CD4-positive, alpha-beta T cell treated with Interleukin-4 for 1 hour (primary cell): ENCODE results near the gene TENT5A.
A peak's percentile ranks its signal among the peaks of the same experiment; 100 is the strongest.

Experiments
- DNase-seq, 2 donors: peaks; one replicate each; pipeline ENCODE4 v3.0.0-alpha.2; 2020 to 2022

TENT5A gene

DNA sequence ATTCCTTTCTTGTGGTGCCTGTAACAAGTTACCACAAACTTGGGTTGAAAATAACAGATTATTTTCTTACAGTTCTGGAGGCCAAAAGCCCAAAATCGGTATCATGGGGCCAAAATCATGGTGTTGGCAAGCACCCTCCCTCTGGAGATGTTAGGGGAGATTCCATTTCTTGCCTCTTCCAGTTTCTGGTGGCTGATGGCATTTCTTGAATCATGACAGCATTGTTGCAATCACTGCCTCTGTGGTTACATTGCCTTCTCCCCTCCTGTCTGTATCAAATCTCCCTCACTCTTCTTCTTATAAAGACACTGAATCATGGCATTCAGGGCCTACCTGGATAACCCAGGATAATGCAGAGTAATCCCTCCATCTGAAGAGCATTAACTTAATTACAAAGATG is 17.9 kb upstream of the TENT5A start:
- DNase-seq = no peak

DNA sequence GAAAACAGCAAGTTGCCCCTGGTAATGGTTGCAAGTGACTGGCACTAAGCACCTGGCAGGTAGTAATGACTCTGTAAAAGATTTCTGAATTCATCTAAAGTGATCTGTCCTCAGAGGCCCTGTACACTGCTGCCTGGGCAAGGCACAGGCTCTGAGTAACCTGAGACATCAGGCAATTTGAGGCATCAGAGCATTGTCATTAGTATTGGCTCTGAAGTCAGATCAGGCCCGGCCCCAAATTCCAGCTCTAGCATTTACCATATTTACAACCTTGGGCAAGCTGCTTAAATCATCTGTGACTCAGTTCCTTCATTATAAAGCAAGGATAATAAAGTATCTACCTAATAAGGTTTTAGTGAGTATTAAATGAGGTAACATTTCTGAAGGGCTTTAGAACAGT is 17.3 kb upstream of the TENT5A start:
- DNase-seq = no peak

DNA sequence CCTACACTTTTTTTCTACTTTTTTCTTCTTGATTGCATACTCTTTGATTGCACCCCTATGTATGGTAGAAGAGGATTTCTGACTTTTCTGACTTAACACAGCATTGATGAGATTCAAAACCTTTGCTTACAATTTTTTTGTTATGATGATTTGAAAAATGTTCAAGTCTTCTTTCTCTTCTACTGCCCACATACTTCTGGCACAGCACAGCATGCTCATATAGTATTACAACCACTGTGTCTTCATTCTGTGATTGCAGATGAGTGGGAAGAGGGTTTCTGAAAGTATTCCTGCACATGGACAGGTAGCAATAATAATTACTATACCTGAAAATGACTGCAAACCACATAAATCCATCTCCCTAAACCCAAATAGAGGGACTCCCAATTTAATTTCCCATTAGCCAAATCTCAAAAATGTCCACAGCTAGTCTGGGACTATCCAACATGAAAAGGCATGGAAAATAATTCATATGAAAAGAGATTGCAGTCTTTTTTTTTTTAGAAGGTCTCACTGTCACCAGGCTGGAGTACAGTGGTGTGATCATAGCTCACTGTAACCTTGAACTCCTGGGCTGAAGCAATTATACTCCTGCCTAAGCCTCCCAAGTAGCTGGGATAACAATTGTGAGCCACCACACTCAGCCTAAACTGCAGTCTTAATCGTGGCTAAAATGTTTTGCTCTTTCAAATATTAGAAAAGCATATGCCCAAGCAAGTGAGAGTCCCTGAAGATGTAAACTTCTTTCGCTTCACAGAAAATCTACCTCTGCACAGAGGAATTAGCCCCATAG is 15.9 kb upstream of the TENT5A start:
- no peak for DNase-seq

DNA sequence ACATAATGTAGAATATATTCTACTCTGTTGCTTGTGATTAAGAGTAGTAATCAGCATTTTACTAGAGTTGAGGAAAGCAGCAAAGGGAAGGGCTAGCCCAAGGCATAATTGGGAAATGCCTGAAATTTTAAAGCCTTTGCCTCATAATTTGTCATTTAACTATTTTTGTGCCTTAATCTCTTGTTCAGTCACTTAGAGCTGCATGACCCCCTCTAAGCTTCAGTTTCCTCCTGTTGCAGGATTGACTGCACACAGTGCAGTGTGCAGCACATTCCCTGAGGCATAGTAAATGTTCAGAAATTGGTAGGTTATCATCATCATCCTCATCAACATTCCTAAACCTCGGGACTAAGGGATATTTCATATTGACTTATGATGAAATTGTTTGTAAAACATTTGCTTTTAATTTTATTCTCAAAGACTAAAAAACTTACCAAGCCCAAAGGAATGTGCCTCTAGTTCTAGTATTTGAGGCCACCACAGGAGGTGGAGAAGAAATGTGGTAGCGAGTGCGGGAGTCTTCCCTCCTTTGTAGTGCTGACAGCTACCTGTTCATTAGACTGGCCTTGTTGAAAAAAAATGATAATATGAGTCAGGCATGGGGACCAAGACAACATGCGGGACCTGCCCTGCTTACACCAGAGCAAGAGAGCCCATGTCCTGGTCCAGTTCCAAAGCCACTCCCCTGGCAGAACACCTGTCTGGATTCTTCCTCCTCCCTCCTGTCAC is 14.8 kb upstream of the TENT5A start:
- DNase-seq = no peak

DNA sequence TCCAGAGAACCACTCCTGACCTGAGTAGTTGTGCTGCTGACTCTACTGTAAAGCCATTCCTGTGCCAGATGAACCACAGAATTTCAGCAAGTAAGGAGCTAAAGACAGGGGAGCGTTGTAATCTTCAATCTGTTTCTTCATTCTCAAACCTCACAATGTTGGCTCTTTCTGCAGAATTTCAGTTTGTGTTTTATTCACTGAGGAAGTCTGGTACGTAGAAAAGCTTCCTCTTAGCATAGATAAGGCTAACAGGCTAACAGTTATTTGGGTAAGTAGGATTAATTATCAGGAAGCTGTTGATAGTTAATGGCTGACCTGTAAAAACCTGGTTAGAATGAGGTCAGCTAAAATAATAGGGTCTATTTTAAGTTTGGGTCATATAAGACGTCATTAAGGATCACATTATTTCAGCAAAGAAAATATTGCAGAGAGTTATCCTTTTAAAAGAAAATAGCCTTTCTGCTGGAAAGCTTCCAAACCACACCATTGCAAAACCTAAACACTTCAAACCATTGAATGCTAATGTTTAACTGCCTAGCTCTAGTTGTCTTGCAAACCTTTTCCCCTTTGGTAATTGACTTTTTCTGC is 14.1 kb upstream of the TENT5A start:
- no peak for DNase-seq

DNA sequence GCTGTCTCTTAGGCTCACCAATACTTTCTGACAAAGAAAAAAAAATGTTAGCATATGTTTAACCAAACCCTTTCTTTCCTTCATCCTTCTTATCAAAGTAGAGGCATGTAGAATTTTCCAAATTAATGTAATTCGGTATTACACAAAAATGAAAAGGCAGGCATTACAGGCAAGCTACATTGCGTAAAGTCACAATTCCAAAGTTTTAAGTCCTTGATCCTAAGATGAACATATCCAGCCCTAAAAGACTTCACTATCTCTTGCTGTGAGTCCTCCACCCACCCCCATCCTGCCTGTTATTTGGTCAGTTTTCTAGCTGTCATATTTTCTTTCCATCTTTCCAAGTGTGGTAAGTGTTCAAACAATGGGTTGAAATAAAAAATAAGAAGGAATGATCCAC is 12.1 kb upstream of the TENT5A start:
- no peak for DNase-seq

DNA sequence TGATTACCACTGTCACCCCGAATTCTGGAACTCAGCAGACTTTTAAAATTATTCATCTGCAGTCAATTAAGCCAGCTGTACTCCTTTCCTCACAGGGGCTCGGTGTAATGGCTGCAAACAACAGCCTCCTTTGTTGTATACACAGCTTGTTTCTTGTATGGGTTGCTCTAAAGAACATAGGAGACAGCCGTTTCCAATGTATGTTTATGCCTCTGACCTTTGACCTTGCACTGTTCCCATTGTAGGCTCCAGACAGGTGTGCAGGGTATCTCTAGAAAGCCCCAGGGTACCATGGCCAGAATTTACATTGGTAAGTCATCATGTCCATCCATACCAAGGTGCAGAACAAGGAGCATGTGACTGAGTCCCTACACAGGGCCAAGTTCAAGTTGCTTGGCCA is 11.5 kb upstream of the TENT5A start:
- no peak for DNase-seq

DNA sequence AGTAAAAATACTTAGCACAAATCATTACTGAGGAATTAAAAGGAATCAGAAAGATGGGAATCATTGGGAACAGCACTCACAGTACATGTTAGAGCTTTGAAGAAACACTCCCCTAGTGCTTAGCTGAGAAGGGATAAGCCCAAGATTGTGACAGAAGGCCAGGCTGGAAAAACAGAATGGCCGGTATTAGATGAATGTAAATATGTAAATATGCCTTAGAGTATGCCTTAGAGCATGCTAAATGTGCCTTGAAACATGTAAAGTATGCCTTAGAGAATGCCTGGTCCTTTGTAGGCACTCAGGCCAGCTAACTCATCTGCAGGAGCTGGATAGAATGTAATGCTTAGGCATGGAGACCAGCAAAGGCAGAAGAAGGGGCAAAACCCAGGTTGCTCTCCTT is 10.6 kb upstream of the TENT5A start:
- DNase-seq = no peak

DNA sequence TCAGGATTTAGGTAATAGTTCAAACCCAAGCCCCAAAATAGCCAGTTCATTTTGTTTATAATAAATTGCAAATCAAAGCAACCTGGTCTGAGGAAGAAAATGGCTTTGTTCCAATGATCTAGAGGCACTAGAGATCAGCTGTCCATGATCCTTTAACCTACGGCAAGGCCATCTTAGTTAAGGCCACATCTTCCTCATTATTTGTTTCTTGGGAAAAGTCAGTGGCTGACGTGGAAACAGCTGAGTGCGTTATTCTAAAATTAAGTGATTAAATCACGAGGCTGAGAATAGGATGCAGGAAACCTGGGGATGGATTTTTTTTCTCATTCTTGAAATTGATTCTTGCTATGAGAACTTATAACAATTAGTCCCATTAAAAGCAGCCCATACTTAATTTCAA is 10.1 kb upstream of the TENT5A start:
- DNase-seq = no peak

DNA sequence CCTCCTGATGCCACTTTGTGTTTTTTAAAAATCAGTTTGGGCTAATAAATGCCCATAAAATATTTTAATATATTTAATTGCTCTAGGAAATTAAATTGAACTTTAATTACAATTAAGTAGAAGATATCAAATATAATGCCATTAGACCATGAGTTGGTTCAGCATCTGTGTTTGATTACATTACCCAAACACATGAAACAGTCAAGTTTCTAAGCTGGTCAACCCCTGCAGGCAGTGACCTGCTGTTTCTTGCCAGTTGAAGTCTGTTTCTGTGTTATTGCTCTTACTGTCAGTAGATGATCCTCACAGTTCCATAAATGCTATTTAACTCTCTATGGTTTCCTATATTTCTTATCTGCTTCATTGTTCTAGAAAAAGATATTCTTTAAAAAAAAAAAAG is 9.7 kb upstream of the TENT5A start:
- DNase-seq = no peak

DNA sequence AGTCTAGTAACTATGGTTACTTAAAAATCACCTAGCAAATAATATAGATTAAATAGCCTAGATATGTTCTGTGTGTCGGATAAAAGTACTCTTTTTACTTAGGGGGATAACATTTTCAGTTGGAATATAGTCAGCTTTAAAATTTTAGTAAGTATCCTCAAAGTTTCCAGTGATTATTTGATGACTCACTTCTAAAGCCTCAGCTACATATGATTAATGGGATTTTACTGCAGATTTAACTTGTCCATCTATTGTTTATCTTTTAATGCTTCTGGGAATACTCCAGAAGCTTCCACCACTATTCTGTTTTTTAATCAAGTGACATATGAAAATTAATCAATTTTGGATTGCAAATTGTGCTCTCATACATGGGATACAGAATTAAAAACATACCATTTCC is 8.7 kb upstream of the TENT5A start:
- DNase-seq = no peak

DNA sequence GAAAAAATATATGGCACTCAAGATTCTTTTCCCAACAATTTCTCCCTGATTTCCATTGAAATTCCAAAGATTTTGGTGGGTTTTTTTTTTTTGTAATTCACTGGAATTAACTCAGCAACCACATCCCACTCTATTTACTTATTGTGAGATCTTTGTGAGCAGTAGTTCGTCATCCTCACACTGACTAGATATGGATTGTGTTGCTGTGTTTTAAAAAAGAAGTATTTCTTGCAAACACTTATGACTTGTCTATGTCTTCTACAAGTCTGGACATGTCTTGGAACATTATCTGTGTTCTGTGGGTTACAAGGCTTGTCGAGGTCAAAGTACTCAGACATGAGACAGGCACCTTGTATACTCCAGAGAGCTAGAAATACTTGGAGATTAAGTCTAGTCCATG is 7.3 kb upstream of the TENT5A start:
- no peak for DNase-seq

DNA sequence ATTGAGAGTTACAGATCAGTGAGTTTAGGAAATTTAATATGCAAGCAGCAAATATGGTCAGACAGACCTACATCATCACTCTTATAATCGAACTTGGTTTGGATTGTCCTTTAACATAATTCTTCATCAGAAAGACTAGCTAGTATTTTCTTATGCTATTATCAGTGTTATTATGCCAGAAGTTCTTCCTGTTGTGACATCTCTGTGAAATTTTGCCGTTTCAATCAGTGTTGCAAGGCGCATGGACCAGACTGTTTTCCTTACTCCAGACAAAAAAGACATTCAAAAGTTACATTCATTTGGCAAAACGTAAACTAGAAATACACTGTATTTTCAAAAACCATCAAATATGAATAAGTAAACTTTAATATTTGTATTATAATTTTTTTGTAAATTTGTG is 5.7 kb upstream of the TENT5A start:
- DNase-seq = no peak

DNA sequence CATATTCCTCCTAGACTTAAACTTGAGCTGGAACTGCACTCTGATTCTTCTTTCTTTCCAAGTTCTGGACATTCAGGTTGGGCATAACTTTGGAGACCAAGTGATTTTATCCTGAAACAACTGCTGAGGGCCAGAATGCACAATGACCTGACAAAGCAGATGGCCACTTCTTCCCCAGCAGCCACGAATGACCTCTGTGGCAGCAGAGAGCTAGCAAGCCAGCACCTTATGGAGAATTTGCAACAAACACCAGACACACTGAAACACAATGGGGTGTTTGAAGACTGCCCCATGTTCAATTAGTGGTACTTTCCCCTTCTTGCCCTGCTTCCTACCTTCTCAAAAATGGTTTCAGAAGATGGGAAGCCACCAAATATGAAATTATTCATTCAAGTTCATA is 4.2 kb upstream of the TENT5A start:
- no peak for DNase-seq

DNA sequence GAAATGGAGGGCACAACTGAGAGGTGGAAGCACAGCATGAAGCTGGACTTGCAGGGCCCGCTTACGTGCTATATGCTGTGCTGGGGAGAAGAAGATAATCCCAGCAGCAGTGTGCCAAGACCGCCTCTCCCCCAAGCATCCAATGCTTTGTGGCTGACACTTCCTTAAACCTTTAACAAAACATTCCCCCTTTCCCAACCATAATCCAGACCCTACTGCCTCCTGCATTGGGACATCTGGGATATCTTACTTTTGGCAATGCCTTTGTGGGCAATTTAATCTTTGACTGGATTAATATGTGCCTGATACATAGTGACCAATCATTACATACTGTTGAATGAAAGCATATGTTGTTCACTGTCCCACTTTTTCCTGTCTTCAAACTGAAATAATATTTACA is 3.1 kb upstream of the TENT5A start:
- no peak for DNase-seq

DNA sequence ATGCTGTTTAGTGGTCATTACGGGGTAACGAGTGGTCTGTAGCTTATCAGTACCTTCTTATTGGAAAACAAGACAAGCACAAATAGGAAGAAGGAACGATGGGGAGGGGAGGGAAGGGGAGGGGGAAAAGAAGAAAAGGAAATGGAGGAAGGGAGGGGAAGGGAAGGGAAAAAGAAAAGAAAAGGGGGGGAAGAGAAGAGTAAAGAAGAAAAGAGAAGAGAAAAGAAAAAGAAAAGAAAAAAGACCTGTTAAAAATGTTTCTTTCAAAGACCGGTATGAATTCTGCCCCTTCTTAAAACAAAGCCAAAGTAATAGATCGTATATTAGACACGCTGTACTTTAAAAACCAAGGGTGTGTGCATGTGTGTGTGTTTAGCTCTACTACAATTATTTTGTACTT is 2.4 kb upstream of the TENT5A start:
- no peak for DNase-seq

DNA sequence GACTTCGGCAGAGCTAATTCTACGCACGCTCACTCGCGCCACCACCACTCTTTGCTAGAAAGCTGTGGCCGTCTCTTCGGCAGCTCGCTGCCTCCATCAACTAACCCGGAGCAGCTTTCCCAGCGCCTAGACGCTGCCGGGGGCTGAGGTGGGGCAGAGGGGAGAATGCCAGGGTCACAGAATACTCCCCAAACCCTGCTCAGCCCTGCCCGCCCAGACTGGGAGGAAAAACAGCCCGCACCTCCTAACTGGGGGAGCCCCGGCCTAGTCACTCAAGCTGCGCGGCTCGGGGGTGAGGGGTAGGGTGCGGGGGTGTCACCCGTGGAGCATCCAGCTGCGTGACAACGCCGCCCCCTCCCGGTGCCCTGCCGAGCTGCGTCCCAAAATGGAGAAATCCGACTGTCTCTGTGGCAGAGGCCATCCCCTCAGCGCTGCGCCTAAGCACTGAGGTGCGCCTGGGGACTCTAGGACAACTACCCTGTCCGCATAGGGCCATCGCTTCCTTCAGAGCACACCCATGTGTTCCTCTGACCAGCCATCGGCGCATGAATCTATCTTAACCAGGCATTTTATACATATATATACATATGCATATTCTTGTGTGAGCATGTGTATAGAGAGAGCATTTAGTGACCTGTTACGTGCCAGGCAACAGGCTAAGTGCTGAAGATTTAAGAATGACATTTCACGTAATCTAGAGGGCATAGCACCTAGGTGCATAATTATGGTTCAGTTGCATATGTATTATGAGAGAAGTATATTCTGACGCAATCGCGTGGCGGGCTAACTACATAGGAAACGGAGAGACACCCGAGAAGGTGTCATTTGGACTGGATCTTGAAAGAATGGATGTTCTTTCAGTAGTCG is 1.5 kb upstream of the TENT5A start:
- peak; percentile 85 to 87 for DNase-seq

DNA sequence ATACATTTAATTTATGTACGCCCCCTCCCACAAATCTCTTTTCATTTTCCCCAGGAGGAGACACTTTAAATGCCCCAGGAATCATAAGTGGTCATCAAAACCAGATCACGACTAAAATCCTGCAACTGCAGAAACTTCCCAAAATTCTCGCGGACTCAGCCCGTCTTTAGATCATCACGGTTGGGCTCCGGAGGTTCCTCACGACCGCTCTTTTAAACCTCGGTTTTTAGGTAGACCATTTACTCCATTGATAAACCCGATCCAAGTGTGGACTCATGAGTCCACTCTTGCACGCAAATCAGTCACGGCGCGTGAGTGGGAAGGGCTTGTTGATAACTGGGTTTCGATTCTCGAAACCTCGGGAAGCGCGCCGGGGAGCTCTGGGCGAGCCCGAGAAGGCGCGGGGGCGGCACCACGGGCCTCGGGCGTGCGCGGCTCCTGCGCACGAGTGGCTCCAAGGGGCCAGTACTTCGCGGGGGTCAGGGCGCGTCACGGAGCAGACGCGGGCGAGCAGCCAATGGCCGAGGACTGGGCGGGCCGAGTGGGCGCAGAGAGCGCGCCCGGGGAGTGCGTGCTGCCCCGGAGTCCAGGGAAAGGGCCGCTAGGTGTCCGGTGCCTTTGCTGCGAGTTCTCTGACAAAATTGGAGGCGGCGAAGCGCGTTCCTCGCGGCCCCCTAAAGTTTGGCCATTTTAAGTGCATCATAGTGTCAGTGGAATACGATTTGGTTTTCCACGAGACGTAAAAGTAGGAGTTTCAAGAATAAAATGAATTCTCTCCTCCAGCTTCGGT is 635 bp upstream of the TENT5A start:
- peak; percentile 76 to 85 for DNase-seq

DNA sequence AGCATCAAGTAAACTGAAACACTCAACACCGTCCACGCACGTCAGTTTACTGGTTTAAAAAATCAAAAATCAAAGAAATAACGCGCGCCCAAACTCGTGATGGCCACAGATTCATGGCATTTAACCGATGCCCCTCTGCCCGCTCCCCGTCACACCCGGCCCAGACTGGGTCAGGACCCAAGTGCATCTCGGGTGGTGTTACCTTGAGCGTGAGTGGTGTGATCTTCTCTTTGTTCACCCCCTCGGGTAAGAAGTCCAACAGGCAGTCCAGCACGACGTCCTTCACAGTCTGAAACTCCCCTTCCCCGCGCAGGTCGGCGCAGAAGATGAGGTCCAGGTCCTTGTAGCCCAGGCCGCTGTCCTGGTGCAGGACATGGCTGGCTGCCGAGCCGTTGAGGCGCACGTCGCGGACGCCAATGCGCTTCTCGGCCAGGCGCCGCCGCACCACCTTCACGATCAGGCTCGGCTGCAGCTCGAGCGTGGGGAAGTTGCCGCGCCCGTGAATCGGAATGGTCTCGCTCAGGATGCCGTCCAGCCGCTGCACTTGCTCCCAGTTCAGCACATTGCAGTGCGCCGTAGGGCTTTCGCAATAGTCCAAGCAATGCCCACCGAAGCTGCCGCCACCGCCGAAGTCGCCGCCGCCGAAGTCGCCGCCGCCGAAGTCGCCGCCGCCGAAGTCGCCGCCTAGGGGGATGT is 945 bp downstream of the TENT5A start:
- DNase-seq = peak; percentile 26 to 47

DNA sequence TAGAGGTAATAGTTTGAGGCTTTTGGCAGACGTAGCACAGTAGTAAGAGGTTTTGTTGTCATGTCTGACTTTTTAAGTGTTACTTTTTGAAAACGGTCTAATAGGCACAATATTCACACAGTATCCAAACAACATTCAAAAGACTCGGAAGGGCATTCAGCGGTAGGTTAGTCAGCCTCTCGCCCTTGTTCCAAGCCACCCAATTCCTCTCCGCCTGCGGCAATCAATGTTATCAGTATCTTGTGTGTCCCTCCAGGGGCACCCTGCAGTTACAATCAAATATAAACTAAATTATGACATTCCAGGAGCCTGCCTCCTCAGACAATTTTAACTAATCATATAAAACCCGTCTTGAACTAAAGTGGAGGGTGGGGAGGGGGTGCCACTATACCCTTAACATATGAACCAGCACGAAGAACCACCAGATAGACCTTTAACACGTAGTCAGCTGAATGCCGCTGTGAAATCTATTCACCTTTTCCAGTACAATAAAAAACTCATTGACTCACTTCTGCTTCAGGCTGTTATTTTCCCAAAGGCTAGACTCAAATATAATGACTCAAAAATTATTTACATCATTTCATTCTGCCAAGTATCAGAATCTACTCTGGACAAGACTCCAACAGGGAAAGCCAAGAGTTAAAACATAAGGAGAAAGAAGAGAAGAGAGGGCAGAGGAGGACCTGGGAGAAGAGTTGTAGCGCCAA is 1.6 kb downstream of the TENT5A start:
- no peak for DNase-seq

DNA sequence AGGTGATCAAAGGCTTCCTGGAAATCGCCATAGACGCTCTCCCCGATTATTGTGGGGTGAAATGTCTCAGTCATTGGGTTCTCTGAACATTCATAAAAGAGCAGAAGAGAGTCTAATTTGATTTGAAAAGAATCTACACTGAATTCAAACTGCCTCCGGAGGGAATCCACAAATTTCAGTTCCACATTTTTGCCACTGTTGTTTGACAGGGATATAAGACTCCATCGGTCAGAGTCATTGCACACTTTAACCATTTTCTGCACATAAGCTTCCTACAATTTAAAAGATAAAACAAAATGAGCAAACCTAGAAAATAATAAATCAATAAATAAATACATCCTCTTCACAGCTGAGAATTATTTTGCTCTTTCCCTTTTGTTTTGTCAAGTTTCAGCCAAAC is 2.3 kb downstream of the TENT5A start:
- DNase-seq = no peak
